ENCODE data around the gene ZNF516.

ZNF516 gene

DNA sequence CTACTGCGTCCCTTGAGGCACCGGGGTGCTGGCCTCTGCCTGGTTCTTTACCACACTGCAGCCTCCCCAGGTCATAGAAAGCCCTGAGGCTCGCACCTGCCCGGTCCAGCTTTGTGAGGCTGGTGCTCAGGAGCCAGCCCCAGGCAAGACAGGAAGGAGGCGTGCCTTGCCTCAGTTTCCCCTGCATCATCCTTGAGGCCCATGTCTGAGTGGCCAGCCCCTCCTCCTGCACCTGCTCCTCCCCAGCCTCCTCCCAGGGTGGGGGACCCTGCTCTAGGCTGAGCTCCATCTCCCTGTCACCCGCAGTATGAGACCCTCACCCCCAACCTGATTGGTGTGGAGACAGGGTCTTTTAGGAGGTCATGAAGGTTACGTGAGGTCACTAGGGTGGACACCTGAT is 147.7 kb downstream of the ZNF516 start:
- DNase-seq = no peak
- H3K9me3 Mint-ChIP-seq = no peaks in the 10 kb centered on the region
- H3K36me3 Mint-ChIP-seq (ENCODE audit: low read depth) = no peaks in the 10 kb centered on the region
- H3K4me3 Mint-ChIP-seq = no peak overlapping the region
- peaks cover 7% of the 10 kb centered on the region for H3K4me1 Mint-ChIP-seq (ENCODE audit: low read depth)
- peaks cover 6% of the 10 kb centered on the region for H3K27me3 Mint-ChIP-seq
- H3K27ac Mint-ChIP-seq = no peak overlapping the region

DNA sequence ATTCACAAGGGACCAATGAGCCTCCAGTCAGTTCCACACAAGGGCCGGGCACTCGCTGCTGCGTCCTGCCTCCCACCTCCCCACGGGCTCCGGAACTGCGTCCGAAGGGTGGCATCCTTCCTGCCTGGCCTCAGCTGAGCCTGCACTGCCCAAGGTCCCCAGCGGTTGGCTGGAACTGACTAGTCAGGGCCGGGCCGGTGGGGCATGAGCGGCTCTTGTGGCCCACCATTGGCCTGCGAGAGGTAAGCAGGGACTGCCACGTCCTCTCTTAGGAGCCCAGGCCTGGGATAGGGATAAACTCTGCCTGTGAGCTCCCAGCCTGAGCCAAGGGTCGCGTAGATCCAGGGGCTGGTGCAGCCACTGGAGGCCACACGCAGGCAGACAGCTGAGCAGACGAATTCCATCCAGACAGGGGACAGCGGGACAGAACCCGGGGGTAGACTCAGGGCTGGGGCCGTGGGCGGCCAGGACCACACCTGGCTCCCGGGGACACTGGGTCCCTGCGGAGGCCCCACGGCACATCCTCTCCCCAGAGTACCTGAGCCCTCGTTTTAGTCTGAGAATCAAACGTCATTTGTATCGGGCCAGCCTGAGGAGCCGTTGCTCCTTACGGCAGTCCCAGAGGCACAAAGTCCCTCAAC is 148.4 kb downstream of the ZNF516 start:
- no peak overlapping the region for H3K4me3 Mint-ChIP-seq
- H3K4me1 Mint-ChIP-seq (ENCODE audit: low read depth) = peaks cover 7% of the 10 kb centered on the region
- H3K36me3 Mint-ChIP-seq (ENCODE audit: low read depth) = no peaks in the 10 kb centered on the region
- no peak overlapping the region for H3K27ac Mint-ChIP-seq
- peaks cover 6% of the 10 kb centered on the region for H3K27me3 Mint-ChIP-seq
- H3K9me3 Mint-ChIP-seq = no peaks in the 10 kb centered on the region
- no peak for DNase-seq

DNA sequence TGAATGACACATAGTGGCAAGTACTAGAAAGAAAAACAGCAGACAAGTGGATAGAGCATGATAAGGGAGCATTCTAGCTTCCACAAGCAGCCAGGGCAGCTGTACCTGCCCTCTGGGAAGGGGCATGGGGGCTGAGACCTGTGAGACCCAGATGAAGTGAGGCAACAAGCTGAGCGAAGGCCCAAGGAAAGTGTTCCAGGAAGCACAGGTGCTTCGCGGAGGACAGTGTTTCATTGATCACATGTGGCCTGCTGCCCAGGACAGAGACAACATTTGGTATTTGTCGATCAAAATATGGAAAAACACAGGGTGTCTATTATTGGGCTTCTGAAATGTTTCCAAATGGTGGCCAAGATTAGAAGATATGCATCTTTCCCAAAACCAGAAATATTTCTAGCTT is 149.1 kb downstream of the ZNF516 start:
- Mint-ChIP-seq H3K36me3 (ENCODE audit: low read depth) (no peaks in the 10 kb centered on the region), H3K4me3 (no peak overlapping the region), H3K27ac (no peak overlapping the region), H3K4me1 (ENCODE audit: low read depth) (peaks cover 7% of the 10 kb centered on the region), H3K9me3 (peaks cover 1% of the 10 kb centered on the region), H3K27me3 (peaks cover 6% of the 10 kb centered on the region)
- DNase-seq = no peak

DNA sequence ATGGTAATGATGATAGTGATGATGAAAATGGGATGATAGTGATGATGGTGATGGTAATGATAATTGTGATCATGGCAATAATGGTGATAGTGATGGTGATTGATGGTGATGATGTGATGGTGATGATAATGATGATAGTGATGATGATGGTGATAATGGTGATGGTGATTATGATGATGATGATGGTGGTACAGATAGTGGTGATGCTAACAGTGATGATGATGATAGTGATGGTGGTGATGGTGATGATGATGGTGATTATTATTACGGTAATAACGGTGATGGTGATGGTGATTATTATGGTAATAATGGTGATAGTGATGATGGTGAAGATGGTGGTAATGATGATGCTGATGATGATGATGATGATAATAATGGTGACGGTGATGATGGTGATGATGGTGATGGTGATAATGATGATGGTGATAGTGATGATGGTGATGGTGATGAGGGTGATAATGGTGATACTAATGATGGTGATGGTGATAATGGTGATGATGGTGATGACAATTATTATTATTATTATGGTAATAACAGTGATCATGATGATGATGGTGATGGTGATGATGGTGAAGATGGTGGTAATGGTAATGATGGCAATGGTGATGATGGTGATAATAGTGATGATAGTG is 151.0 kb downstream of the ZNF516 start:
- Mint-ChIP-seq H3K36me3 (ENCODE audit: low read depth) (no peaks in the 10 kb centered on the region), H3K27me3 (peaks cover 2% of the 10 kb centered on the region), H3K4me3 (no peak overlapping the region), H3K4me1 (ENCODE audit: low read depth) (peaks cover 5% of the 10 kb centered on the region), H3K27ac (no peak overlapping the region), H3K9me3 (peaks cover 9% of the 10 kb centered on the region)
- no peak for DNase-seq

DNA sequence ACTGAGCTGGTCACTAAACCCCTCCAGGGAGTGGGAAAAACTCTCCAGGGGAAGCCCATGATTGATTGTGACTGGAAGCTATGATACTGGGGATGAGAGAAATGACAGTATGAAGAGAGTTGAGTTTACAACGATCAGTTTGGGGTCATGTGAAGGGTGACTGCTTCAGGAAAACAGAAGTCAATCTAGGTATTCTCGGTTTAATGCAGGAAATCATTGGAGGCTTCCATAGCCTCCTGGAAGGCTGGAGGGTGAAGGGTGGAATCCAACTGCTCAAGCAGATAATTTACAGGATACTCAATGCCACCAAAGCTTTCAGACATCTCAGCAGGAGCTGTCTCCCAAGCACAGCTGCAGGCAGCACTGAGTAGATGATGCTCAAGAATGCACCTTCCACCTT is 154.6 kb downstream of the ZNF516 start:
- H3K4me1 Mint-ChIP-seq (ENCODE audit: low read depth) = no peaks in the 10 kb centered on the region
- peaks cover 2% of the 10 kb centered on the region for H3K27me3 Mint-ChIP-seq
- no peak for DNase-seq
- H3K4me3 Mint-ChIP-seq = no peak overlapping the region
- H3K36me3 Mint-ChIP-seq (ENCODE audit: low read depth) = no peaks in the 10 kb centered on the region
- H3K27ac Mint-ChIP-seq = no peak overlapping the region
- H3K9me3 Mint-ChIP-seq = peaks cover 9% of the 10 kb centered on the region

DNA sequence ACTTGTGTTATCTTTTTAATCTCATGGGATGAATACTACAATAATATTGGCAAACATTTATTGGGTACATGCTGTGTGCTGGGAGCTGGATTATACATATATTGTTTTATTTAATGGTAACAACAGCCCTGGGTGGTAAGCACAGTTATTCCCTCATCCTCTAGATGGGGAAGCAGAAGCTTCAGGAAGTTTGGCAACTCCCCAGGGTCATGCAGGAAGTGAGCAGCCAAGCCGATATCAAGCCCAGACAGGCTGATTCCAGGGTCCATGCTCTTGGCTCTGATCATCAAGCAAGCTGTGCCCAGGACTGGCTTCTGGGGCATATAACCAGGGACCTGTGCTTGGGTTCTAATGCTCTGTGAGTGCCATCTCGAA is 155.8 kb downstream of the ZNF516 start:
- H3K4me3 Mint-ChIP-seq = no peak overlapping the region
- H3K27ac Mint-ChIP-seq = no peak overlapping the region
- H3K4me1 Mint-ChIP-seq (ENCODE audit: low read depth) = no peaks in the 10 kb centered on the region
- DNase-seq = no peak
- no peaks in the 10 kb centered on the region for H3K36me3 Mint-ChIP-seq (ENCODE audit: low read depth)
- H3K27me3 Mint-ChIP-seq = peaks cover 2% of the 10 kb centered on the region
- H3K9me3 Mint-ChIP-seq = peaks cover 9% of the 10 kb centered on the region

DNA sequence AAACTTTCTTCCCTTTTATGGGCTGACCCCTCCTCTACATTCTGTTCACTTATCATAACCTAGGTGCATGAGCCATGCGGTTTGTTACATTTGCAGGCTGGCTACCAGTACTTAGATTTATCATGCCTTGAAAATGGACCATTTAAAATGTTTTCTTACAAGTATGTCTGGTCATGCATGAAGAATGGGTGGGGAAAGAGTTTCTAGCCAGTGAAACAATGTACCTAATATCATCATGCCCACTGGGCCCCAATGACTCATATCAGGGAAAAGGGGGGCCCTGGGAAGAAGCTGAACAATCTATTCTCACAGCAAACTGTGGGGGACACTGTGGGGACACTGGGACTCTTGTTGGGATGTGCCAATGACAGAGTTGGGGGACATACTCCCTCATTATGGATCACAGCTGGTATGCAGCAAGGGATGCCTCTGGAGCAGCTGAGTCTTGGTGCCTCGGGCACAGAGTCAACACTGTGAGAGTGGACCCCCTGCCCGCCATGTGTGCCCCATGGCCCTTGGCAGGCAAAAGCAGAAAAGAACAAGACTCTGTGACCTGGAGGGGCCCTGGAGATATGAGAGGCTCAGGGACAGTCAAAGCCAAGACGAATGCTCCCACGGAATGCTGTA is 156.3 kb downstream of the ZNF516 start:
- Mint-ChIP-seq H3K4me1 (ENCODE audit: low read depth) (no peaks in the 10 kb centered on the region), H3K27me3 (peaks cover 2% of the 10 kb centered on the region), H3K4me3 (no peak overlapping the region), H3K36me3 (ENCODE audit: low read depth) (no peaks in the 10 kb centered on the region), H3K9me3 (peaks cover 9% of the 10 kb centered on the region), H3K27ac (no peak overlapping the region)
- DNase-seq = no peak

DNA sequence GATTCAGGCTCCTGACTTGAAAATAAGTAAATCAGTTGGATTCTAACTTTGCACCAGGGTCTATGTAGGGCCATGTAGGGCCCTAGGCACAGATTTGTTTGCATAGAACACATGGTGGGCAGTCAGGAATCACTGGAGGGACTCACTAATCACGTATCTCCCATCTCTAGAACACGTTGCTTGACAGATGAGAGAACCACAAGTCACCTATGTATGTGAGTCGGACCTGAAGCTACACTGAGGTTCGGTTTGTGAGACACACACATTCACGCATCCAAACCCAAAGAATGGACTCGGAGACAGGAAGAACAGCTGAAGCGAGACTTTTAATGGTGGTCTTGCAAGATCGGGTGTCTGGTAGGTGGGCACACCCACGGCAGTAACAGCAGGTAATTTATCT is 157.0 kb downstream of the ZNF516 start:
- H3K9me3 Mint-ChIP-seq = peaks cover 13% of the 10 kb centered on the region
- no peaks in the 10 kb centered on the region for H3K36me3 Mint-ChIP-seq (ENCODE audit: low read depth)
- H3K4me3 Mint-ChIP-seq = no peak overlapping the region
- H3K27me3 Mint-ChIP-seq = peaks cover 2% of the 10 kb centered on the region
- H3K27ac Mint-ChIP-seq = no peak overlapping the region
- no peak for DNase-seq
- H3K4me1 Mint-ChIP-seq (ENCODE audit: low read depth) = no peaks in the 10 kb centered on the region

DNA sequence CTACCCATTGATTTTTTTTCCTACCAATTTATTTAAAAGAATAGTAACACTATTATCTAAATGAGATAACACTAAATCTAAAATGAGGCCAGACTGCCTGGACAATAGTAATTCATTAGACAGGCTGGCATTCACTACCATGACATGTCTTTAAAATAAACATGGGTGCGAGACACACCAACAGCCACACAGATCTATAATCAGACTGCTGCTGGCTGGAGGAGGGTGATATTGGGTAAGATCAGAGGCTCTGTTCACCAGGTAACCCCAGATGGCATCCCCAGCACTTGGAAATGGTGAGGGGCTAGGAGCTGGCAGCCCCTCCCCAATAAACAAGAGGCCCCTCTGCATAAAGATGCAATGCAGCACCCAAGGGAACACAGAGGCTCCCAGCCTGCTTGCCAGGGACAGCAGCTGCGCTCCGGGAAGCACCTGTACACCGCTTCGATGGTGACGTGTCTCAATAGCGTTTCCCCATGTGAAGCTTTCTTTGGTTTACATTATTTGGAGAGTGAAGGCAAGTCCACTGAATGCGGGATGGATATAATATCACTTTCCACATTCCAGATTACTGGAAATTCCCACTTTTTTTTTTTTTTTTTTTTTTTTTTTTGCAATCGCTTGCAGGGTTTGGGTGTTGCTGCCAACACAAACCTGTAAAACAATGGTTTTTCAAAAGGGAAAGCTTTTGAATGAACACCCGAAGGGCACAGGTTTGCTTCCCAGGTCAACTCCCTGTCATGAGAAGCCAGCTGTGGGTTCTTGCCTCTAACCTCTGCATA is 159.0 kb downstream of the ZNF516 start:
- Mint-ChIP-seq H3K27me3 (peaks cover 2% of the 10 kb centered on the region), H3K4me1 (ENCODE audit: low read depth) (no peaks in the 10 kb centered on the region)

DNA sequence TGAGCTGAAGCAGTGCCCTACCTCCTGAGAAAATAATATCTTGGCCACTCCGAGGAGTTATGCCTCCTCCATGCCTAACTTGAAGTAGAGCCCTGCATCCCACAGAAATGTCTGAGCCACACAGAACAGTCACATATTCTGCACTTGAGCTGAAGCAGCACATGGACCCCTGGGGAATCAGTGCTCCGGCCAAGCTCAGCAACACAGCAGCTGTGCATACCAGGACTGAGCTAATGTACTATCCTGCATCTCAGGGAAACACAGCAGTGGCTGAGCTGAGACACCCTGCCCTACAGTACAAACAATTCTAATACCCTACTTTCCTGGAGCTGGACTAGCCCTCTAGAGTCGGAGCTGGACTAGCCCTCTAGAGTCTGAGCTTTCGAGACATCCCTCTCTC is 166.9 kb downstream of the ZNF516 start:
- Mint-ChIP-seq H3K27ac (no peak overlapping the region), H3K4me3 (no peak overlapping the region)

More for the DNA sequence above, 159.0 kb downstream of the ZNF516 start:
- no peak for DNase-seq
- H3K9me3 Mint-ChIP-seq = peaks cover 16% of the 10 kb centered on the region
- no peak overlapping the region for H3K4me3 Mint-ChIP-seq
- H3K27ac Mint-ChIP-seq = no peak overlapping the region
- no peaks in the 10 kb centered on the region for H3K36me3 Mint-ChIP-seq (ENCODE audit: low read depth)

DNA sequence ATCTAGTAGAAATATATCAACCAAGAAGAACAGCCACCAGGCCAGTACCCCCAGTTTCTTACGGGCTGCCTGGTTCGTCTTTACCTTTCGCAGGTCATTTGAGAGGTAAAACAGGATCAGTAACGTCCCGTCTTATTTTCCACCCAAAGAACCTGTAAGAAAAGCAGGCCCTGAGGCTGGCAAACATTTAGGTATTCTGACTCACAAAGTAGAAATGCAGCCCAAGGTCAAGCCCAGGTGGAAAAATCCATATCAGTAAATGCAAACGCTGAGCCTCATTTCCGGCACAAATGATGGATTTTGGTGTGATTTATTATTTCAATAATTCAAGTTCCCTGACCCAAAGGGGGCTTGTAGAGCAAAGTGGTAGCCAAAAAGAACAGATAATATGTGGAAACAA is 171.2 kb downstream of the ZNF516 start:
- Mint-ChIP-seq H3K27ac (no peak overlapping the region), H3K4me1 (ENCODE audit: low read depth) (no peaks in the 10 kb centered on the region), H3K4me3 (no peak overlapping the region), H3K36me3 (ENCODE audit: low read depth) (no peaks in the 10 kb centered on the region), H3K9me3 (no peaks in the 10 kb centered on the region), H3K27me3 (peaks cover 4% of the 10 kb centered on the region)
- no peak for DNase-seq

More for the DNA sequence above, 166.9 kb downstream of the ZNF516 start:
- no peak for DNase-seq
- Mint-ChIP-seq H3K9me3 (peaks cover 20% of the 10 kb centered on the region), H3K27me3 (peaks cover 4% of the 10 kb centered on the region), H3K4me1 (ENCODE audit: low read depth) (no peaks in the 10 kb centered on the region), H3K36me3 (ENCODE audit: low read depth) (no peaks in the 10 kb centered on the region)

DNA sequence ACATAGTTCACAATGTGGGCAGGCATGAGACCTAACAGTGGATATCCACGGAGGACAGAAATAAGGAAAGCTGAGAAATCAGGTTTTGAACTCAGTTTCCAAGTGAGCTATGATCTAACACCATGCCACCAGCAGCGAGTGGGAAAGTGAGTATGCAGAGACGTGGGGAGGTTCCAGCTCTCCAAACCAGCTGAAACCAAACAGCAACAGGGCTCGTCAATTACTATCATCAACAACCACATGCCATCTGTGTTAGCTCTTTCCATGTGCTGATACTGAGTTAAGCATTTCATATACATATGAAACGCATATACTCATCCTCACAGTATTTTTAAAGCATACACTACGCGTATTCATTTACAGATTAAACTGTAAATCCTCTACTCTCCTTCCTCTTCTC is 172.4 kb downstream of the ZNF516 start:
- no peak overlapping the region for H3K4me3 Mint-ChIP-seq
- no peaks in the 10 kb centered on the region for H3K36me3 Mint-ChIP-seq (ENCODE audit: low read depth)
- no peak for DNase-seq
- no peaks in the 10 kb centered on the region for H3K27me3 Mint-ChIP-seq
- no peaks in the 10 kb centered on the region for H3K9me3 Mint-ChIP-seq
- H3K4me1 Mint-ChIP-seq (ENCODE audit: low read depth) = no peaks in the 10 kb centered on the region
- H3K27ac Mint-ChIP-seq = no peak overlapping the region

DNA sequence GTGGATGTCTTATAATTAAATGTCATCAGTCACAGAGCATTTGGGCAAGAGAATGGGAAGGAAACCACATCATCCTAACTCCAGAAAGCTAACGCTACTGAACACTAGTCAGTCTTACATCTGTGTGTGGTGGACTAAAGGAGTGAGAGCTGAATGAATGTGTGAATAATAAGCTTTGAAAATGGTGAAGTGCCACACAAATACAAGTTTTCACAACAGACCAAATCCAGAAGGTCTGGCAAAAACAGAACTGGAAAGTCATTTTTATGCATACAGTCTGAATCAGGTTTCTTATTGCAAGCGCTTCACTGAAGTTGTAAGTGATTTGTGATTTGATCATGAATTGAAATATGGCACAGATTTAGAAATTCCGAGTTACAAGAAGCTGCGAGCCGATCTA is 175.7 kb downstream of the ZNF516 start:
- H3K9me3 Mint-ChIP-seq = no peaks in the 10 kb centered on the region
- no peak overlapping the region for H3K27ac Mint-ChIP-seq
- H3K4me3 Mint-ChIP-seq = no peak overlapping the region
- no peaks in the 10 kb centered on the region for H3K36me3 Mint-ChIP-seq (ENCODE audit: low read depth)
- no peaks in the 10 kb centered on the region for H3K27me3 Mint-ChIP-seq
- H3K4me1 Mint-ChIP-seq (ENCODE audit: low read depth) = no peaks in the 10 kb centered on the region
- DNase-seq = no peak

DNA sequence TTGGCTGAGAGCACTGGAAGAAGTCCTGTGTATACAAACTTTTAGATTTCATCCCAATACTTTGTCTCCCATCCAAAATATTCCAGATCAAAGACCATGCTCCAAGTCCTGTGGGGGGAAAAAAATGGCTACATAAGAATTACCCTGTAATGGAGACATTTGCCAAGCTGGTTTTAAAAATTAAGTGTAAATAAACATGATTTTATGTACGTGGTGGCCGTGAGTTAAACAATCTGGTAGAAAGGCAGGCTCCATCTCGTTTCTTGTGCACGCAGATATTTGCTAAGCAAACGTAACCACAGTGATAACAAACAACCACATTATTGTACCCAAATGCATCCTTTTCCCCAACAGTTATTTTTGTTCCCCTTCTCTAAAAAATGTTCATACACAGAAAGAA is 176.4 kb downstream of the ZNF516 start:
- Mint-ChIP-seq H3K9me3 (no peaks in the 10 kb centered on the region), H3K4me1 (ENCODE audit: low read depth) (no peaks in the 10 kb centered on the region), H3K4me3 (no peak overlapping the region), H3K27ac (no peak overlapping the region), H3K27me3 (no peaks in the 10 kb centered on the region), H3K36me3 (ENCODE audit: low read depth) (no peaks in the 10 kb centered on the region)
- DNase-seq = no peak

DNA sequence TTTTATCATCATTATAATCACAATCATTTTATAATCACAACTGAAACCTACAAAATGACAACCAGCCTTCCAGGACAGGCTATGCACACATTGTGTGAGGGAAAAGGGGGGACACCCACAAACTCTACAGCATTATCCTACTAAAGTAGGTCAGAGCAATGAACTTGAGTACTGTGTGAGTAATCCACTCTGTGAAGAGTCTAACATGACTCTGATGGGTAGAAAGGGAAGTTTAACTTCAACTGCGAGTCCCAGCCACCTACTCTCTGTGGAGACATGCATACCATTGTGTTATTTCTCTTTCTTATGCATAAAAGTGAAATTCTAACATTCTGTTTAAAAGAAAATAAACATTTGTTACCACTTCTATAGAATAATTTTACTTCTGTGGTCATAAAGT is 177.9 kb downstream of the ZNF516 start:
- no peak overlapping the region for H3K27ac Mint-ChIP-seq
- DNase-seq = no peak
- H3K36me3 Mint-ChIP-seq (ENCODE audit: low read depth) = no peaks in the 10 kb centered on the region
- H3K4me3 Mint-ChIP-seq = no peak overlapping the region
- no peaks in the 10 kb centered on the region for H3K9me3 Mint-ChIP-seq
- no peaks in the 10 kb centered on the region for H3K27me3 Mint-ChIP-seq
- H3K4me1 Mint-ChIP-seq (ENCODE audit: low read depth) = no peaks in the 10 kb centered on the region

Measured in activated T-cell treated with anti-CD3 and anti-CD28 coated beads, Interleukin-2, amount 50 U/mL, for 24 hours (primary cell).